Activated CD4-positive, alpha-beta T cell treated with anti-CD3 and anti-CD28 coated beads, Interleukin-2, amount 10 ng/mL, durations not matched to agents 7 days and 5 days (primary cell): ENCODE results near the gene SLC13A2. TPM values are rescaled to one million over a fixed set of nuclear protein-coding genes. Genes with fewer than 3 reads are reported as not detected.
"Not testable (repeated sequence)": the region's sequence is repeated elsewhere in the genome, so short reads cannot be mapped to it uniquely, and the experiment has no call there.

Experiments used
- CTCF ChIA-PET: fragments of 350-600 bp; sonication (Branson Sonifier 250); formaldehyde crosslinking; loops from one replicate; lab custom pipeline; 2021; ENCODE audit warnings: antibody characterized with exemption; lab: Charles Lee
- POLR2A ChIA-PET: fragments of 350-600 bp; sonication (Branson Sonifier 250); formaldehyde crosslinking; loops from one replicate; lab custom pipeline; 2021; ENCODE audit warnings: antibody characterized with exemption; lab: Charles Lee
- DNase-seq: peaks from one replicate; pipeline ENCODE4 v3.0.0-alpha.2; 2020
- H3K27ac Mint-ChIP-seq: one replicate; pipeline ENCODE4 v1.8.0; 2021; ENCODE audit warnings: mild to moderate bottlenecking, moderate library complexity, mixed read lengths
- H3K27me3 Mint-ChIP-seq: one replicate; pipeline ENCODE4 v1.8.0; 2021; ENCODE audit warnings: mixed read lengths
- H3K36me3 Mint-ChIP-seq: one replicate; pipeline ENCODE4 v1.8.0; 2021; ENCODE audit warnings: low read depth, mixed read lengths
- H3K4me1 Mint-ChIP-seq: one replicate; pipeline ENCODE4 v1.8.0; 2021; ENCODE audit warnings: mixed read lengths
- H3K4me3 Mint-ChIP-seq: one replicate; pipeline ENCODE4 v1.8.0; 2021; ENCODE audit warnings: mild to moderate bottlenecking, moderate library complexity, mixed read lengths
- H3K9me3 Mint-ChIP-seq: one replicate; pipeline ENCODE4 v1.8.0; 2021; ENCODE audit warnings: mixed read lengths
- total RNA-seq, 2 experiments: library from RNA; stranded (reverse); gene quantifications; one replicate each; pipeline ENCODE4 v1.2.3, GENCODE V29; 2021

The SLC13A2 gene
- total RNA-seq, 2 experiments from 2014 or later = not detected

GRCh38 chr17:28515518-28515917, 42.1 kb downstream of the SLC13A2 start:
- CTCF ChIA-PET = no interaction called here
- Mint-ChIP-seq H3K36me3 (no peaks in the 10 kb centered on the region), H3K27ac (no peak overlapping the region), H3K4me1 (peaks cover 4% of the 10 kb centered on the region), H3K27me3 (peaks cover 14% of the 10 kb centered on the region), H3K9me3 (peaks cover 6% of the 10 kb centered on the region), H3K4me3 (no peak overlapping the region)
- no peak for DNase-seq
- POLR2A ChIA-PET = no interaction called here

DNA sequence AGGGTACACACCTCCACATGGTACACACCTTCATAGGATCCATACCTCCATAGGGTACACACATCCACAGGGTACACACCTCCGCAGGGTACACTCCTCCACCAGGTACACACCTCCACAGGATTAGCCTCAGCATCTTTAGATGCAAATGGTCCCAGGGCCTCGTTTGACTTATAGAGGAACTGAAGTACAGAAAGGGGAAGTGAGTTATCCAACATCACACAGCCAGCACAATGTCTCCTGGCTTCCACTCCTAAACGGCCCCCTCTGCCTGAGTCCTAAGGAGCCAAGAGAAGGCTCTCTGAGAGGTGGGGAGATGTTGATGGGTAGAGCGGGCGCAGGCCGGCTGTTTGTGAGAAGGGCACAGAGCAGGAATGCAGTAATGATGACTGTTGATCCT, 44.7 kb downstream of the SLC13A2 start:
- ChIA-PET POLR2A (no interaction called here), CTCF (no interaction called here)
- Mint-ChIP-seq H3K4me1 (peaks cover 4% of the 10 kb centered on the region), H3K4me3 (no peak overlapping the region), H3K27ac (no peak overlapping the region), H3K36me3 (no peaks in the 10 kb centered on the region), H3K9me3 (peaks cover 6% of the 10 kb centered on the region), H3K27me3 (peaks cover 14% of the 10 kb centered on the region)
- DNase-seq = no peak

- Mint-ChIP-seq H3K4me1 (peaks cover 4% of the 10 kb centered on the region), H3K4me3 (no peak overlapping the region), H3K27ac (no peak overlapping the region)
Measured at GRCh38 chr17:28518578-28518977, 45.1 kb downstream of the SLC13A2 start.

GRCh38 chr17:28519236-28519635, 45.8 kb downstream of the SLC13A2 start:
- H3K4me3 Mint-ChIP-seq = no peak overlapping the region
- peaks cover 9% of the 10 kb centered on the region for H3K27me3 Mint-ChIP-seq
- ChIA-PET CTCF (interaction anchor here (0.7 to 1.1 kb wide), 2 partner anchors 16 to 21 kb away, joined by 3 to 5 read pairs; no protein-coding TSS in a partner anchor), POLR2A (no interaction called here)
- no peak for DNase-seq
- peaks cover 6% of the 10 kb centered on the region for H3K9me3 Mint-ChIP-seq
- H3K36me3 Mint-ChIP-seq = no peaks in the 10 kb centered on the region
- H3K27ac Mint-ChIP-seq = no peak overlapping the region
- H3K4me1 Mint-ChIP-seq = peaks cover 4% of the 10 kb centered on the region

More at GRCh38 chr17:28518578-28518977, 45.1 kb downstream of the SLC13A2 start:
- POLR2A ChIA-PET = no interaction called here
- CTCF ChIA-PET = no interaction called here
- H3K36me3 Mint-ChIP-seq = no peaks in the 10 kb centered on the region
- H3K9me3 Mint-ChIP-seq = peaks cover 6% of the 10 kb centered on the region
- no peak for DNase-seq
- H3K27me3 Mint-ChIP-seq = peaks cover 11% of the 10 kb centered on the region

DNA sequence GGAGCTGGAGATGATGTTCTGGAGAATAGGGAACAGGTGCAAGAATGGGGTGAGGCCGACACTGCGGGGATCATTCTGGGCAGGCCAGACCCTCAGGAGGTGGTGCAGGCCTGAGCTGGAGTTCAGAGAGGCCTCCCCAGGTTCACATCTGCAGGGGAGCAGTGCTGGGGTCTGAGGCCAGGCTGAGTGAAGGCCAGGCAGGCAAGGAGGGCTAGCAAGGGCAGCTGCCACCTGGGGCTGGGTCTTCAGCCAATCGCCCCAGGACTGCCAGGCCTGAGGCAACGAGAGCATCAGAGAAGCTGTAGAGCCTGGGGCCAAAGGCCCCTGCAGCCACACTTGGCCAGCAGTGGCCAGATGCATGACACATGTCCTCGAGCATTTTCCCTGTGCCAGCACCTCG, 47.2 kb downstream of the SLC13A2 start:
- ChIA-PET POLR2A (no interaction called here), CTCF (interaction anchor here (1.8 kb wide), 1 partner anchor 28 kb away, joined by 4 read pairs; no protein-coding TSS in a partner anchor)
- peaks cover 9% of the 10 kb centered on the region for H3K27me3 Mint-ChIP-seq
- H3K27ac Mint-ChIP-seq = no peak overlapping the region
- no peaks in the 10 kb centered on the region for H3K36me3 Mint-ChIP-seq
- no peak for DNase-seq
- H3K4me1 Mint-ChIP-seq = peaks cover 4% of the 10 kb centered on the region
- H3K4me3 Mint-ChIP-seq = no peak overlapping the region
- H3K9me3 Mint-ChIP-seq = peaks cover 6% of the 10 kb centered on the region

DNA sequence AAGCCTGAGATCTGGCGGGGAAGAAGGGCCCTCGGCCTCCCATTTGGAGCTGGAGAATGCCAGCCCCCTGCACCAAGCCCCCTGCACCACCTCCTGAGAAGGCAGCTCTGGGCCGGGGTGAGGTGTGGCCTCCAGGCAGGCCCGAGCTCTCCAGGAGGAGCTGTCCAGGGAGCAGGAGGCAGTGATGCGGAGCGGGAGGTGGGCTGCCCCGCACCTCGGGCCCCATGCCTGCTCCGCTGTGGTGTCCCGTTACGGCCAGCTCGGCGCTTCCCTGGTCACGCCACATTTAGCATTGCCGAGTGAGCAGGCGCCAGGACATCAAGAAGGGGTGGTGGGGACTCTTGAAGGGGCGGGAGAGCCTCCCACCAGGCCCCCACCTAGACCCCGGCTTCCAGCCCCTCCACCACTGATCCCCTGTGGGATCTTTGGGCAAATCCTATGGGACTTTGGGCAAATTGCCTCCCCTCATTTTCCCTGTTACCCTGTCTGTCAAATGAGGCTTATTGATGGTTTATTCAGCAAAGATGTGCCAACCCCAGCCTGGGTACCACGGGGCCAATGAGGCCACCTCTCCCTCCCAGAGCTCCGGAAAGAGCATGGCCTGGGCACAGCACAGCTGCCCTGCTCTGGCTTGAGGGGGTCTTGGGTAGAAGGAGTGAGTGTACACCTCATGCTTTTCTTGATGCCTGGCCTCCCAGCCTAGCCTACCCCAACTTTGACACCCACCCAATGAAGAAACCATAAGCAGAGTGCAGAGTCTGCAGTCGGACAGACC, 48.1 kb downstream of the SLC13A2 start:
- H3K27ac Mint-ChIP-seq = no peak overlapping the region
- H3K9me3 Mint-ChIP-seq = no peaks in the 10 kb centered on the region
- H3K27me3 Mint-ChIP-seq = peaks cover 9% of the 10 kb centered on the region
- CTCF ChIA-PET = interaction anchor here (1.8 kb wide), 1 partner anchor 27 kb away, joined by 4 read pairs; no protein-coding TSS in a partner anchor
- no peak overlapping the region for H3K4me3 Mint-ChIP-seq
- no peak for DNase-seq
- H3K4me1 Mint-ChIP-seq = peaks cover 4% of the 10 kb centered on the region
- POLR2A ChIA-PET = no interaction called here
- H3K36me3 Mint-ChIP-seq = no peaks in the 10 kb centered on the region

GRCh38 chr17:28522281-28522680, 48.8 kb downstream of the SLC13A2 start:
- H3K4me3 Mint-ChIP-seq, H3K9me3 Mint-ChIP-seq, CTCF ChIA-PET, H3K27me3 Mint-ChIP-seq, POLR2A ChIA-PET, H3K4me1 Mint-ChIP-seq, H3K36me3 Mint-ChIP-seq, H3K27ac Mint-ChIP-seq, DNase-seq: not testable (repeated sequence)

DNA sequence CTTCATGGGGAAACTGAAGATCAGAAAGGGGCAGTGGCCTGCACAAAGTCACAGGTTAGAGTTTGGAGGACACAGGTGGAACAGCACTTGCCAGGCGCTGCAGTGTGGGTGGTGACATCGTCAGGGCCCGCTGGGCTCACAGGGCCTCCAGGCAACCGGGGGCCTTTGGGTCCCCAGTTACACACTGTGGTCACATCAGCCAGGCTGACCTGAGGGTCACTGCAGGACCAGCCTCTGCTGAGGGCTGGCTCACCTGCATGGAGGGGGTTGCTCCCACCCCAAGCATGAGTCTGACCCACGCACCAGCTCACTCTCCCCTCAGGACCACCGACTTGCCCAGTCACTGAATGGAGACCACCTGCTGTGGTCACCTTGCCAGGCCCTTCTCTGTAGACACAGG, 49.7 kb downstream of the SLC13A2 start:
- peaks cover 6% of the 10 kb centered on the region for H3K27me3 Mint-ChIP-seq
- no peaks in the 10 kb centered on the region for H3K9me3 Mint-ChIP-seq
- POLR2A ChIA-PET = no interaction called here
- CTCF ChIA-PET = no interaction called here
- DNase-seq = no peak
- peaks cover 4% of the 10 kb centered on the region for H3K4me1 Mint-ChIP-seq
- no peaks in the 10 kb centered on the region for H3K36me3 Mint-ChIP-seq
- H3K4me3 Mint-ChIP-seq = no peak overlapping the region
- no peak overlapping the region for H3K27ac Mint-ChIP-seq

- Mint-ChIP-seq H3K4me3 (no peak overlapping the region), H3K27ac (no peak overlapping the region), H3K4me1 (peaks cover 3% of the 10 kb centered on the region), H3K9me3 (no peaks in the 10 kb centered on the region), H3K36me3 (no peaks in the 10 kb centered on the region), H3K27me3 (peaks cover 2% of the 10 kb centered on the region)
- no peak for DNase-seq
- ChIA-PET CTCF (no interaction called here), POLR2A (no interaction called here)
Measured at GRCh38 chr17:28523876-28524275, 50.4 kb downstream of the SLC13A2 start.

DNA sequence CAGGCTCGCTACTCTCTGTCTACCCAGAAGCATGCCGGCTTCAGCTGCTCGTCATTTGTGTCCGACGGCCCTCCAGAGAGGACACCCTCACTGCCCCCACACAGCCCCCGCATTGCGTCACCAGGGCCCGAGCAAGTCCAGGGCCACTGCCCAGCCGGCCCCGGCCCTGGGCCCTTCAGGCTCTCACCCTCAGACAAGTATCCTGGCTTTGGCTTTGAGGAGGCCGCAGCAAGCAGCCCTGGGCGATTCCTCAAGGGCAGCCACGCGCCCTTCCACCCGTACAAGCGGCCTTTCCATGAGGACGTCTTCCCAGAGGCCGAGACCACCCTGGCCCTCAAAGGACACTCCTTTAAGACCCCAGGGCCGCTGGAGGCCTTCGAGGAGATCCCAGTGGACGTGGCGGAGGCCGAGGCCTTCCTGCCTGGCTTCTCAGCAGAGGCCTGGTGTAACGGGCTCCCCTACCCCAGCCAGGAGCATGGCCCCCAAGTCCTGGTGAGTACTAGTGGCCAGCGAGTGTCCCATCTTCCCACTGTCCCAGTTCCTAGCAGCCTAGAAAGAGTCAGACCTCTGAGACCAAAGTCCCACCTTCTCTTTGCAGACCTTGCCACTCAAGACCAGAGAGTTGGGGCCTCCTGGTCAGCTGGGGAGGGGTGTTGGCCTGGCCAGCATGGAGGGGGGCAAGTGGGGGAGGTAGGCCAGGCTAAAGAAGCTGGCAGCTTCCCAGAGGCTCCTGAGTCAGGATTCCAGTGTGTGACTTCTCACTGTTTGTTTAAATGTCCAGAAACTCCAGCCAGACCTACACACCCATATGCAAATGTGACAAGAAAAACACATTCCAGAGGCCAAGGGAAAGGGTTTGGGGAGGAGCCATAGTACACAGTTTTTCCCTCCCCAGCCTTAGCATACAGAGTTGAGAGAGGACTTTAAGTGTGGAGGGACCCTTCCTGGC, 51.3 kb downstream of the SLC13A2 start:
- POLR2A ChIA-PET = no interaction called here

DNA sequence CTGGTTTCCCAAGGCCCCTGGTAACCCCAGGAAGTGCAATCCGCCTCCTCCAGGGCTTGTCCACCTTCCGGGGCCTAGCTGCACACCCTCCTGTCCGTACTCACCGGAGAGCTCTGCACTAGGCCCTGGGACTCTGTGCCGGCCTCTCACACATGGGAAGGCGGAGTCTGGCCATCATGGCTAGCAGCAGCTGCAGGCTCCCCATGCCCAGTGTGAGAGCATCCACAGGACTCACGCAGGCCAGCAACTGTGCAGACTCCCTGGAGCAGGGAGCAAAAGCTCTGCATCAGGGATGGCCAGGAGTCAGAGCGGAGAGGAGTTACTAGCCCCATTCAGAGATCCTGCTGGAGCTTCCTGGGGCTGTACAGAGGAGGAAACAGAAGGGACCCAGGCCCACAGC, 52.9 kb downstream of the SLC13A2 start:
- no peak for DNase-seq
- ChIA-PET CTCF (interaction anchor here (1.2 kb wide), 1 partner anchor 9 kb away, joined by 3 read pairs; no protein-coding TSS in a partner anchor), POLR2A (interaction anchor here (0.5 kb wide), 1 partner anchor 42 kb away, joined by 4 read pairs; no protein-coding TSS in a partner anchor)
- Mint-ChIP-seq H3K4me3 (no peak overlapping the region), H3K27me3 (no peaks in the 10 kb centered on the region), H3K36me3 (no peaks in the 10 kb centered on the region), H3K4me1 (no peaks in the 10 kb centered on the region), H3K27ac (no peak overlapping the region), H3K9me3 (no peaks in the 10 kb centered on the region)

More for the DNA sequence above, 51.3 kb downstream of the SLC13A2 start:
- Mint-ChIP-seq H3K36me3 (no peaks in the 10 kb centered on the region), H3K9me3 (no peaks in the 10 kb centered on the region), H3K27ac (no peak overlapping the region), H3K4me1 (no peaks in the 10 kb centered on the region), H3K4me3 (no peak overlapping the region), H3K27me3 (no peaks in the 10 kb centered on the region)
- CTCF ChIA-PET = no interaction called here
- DNase-seq = no peak

DNA sequence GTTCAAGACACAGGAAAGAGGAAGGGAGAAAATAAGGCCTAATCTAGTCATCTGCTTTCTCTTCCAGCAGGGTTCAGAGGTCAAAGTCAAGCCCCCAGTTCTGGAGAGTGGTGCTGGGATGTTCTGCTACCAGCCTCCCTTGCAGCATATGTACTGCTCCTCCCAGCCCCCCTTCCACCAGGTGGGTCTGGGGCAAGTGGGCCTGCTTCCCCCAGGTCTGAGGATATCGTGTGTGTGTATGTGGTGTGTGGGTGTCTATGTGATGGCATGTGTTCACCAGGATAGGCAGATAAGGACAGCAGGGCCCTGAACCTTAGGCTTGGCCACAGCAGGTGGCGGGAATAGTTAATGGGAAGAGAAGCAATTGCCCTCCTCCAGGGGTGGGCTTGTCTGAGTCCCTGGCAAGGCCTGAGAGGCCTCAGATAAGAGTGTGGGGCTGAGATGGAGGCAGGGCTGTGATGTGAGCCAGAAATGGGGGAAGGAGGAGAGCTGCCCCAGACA, 53.8 kb downstream of the SLC13A2 start:
- Mint-ChIP-seq H3K4me1 (no peaks in the 10 kb centered on the region), H3K4me3 (no peak overlapping the region), H3K27ac (no peak overlapping the region), H3K9me3 (no peaks in the 10 kb centered on the region), H3K27me3 (peaks cover 1% of the 10 kb centered on the region), H3K36me3 (no peaks in the 10 kb centered on the region)
- DNase-seq = no peak
- CTCF ChIA-PET = no interaction called here
- POLR2A ChIA-PET = interaction anchor here (0.5 kb wide), 1 partner anchor 41 kb away, joined by 4 read pairs; no protein-coding TSS in a partner anchor
